HFF-Myc (cell line): ENCODE measurements around the gene TNFAIP2.

Experiments used
- DNase-seq: peaks from one replicate; pipeline ENCODE4 v3.0.0-alpha.2; 2011; ENCODE audit warnings: low read depth; ENCODE audit errors: extremely low read depth
- H3K4me3 ChIP-seq: replicated peaks from 2 replicates; pipeline ENCODE4 v1.5.1; 2011; ENCODE audit warnings: low read depth, mild to moderate bottlenecking, control low read depth, low read length
- TF ChIP-seq, protein P1 (sequence below): IDR thresholded peaks from 2 replicates; pipeline ENCODE4 v1.5.1; 2012; ENCODE audit warnings: mild to moderate bottlenecking, low read depth, low read length, control low read depth; ENCODE audit errors: missing control alignments

The TNFAIP2 gene

GRCh38 chr14:103095210-103095778 is 28.0 kb upstream of the TNFAIP2 start:
- DNase-seq, result no peak

DNA sequence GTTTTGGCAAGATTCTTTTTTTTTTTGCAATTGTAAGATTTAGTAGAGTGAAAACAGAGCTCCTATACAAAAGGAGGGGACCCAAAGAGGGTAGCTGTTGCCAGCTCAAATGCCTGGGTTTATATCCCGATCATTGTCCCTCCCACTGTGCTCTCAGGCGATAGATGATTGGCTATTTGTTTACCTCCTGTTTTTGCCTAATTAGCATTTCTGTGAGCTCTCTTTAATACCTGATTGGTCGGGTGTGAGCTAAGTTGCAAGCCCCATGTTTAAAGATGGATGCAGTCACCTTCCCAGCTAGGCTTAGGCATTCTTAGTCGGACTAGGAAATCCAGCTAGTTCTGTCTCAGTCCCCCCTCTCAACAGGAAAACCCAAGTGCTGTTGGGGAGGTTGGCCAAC is 26.9 kb upstream of the TNFAIP2 start:
- DNase-seq, result no peak
- TF ChIP-seq, protein P1, sequence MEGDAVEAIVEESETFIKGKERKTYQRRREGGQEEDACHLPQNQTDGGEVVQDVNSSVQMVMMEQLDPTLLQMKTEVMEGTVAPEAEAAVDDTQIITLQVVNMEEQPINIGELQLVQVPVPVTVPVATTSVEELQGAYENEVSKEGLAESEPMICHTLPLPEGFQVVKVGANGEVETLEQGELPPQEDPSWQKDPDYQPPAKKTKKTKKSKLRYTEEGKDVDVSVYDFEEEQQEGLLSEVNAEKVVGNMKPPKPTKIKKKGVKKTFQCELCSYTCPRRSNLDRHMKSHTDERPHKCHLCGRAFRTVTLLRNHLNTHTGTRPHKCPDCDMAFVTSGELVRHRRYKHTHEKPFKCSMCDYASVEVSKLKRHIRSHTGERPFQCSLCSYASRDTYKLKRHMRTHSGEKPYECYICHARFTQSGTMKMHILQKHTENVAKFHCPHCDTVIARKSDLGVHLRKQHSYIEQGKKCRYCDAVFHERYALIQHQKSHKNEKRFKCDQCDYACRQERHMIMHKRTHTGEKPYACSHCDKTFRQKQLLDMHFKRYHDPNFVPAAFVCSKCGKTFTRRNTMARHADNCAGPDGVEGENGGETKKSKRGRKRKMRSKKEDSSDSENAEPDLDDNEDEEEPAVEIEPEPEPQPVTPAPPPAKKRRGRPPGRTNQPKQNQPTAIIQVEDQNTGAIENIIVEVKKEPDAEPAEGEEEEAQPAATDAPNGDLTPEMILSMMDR, result no peak
- H3K4me3 ChIP-seq, result no peak overlapping the region

More at GRCh38 chr14:103095210-103095778, 28.0 kb upstream of the TNFAIP2 start:
- H3K4me3 ChIP-seq, result no peak overlapping the region
- TF ChIP-seq, protein P1, result no peak

- TF ChIP-seq, protein P1, result no peak
- DNase-seq, result no peak
Measured at GRCh38 chr14:103097244-103097993, 25.8 kb upstream of the TNFAIP2 start.

GRCh38 chr14:103097994-103098957 is 25.0 kb upstream of the TNFAIP2 start:
- no peak overlapping the region for H3K4me3 ChIP-seq
- TF ChIP-seq, protein P1, result no peak
- DNase-seq, result no peak

More at GRCh38 chr14:103097244-103097993, 25.8 kb upstream of the TNFAIP2 start:
- H3K4me3 ChIP-seq, result no peak overlapping the region

DNA sequence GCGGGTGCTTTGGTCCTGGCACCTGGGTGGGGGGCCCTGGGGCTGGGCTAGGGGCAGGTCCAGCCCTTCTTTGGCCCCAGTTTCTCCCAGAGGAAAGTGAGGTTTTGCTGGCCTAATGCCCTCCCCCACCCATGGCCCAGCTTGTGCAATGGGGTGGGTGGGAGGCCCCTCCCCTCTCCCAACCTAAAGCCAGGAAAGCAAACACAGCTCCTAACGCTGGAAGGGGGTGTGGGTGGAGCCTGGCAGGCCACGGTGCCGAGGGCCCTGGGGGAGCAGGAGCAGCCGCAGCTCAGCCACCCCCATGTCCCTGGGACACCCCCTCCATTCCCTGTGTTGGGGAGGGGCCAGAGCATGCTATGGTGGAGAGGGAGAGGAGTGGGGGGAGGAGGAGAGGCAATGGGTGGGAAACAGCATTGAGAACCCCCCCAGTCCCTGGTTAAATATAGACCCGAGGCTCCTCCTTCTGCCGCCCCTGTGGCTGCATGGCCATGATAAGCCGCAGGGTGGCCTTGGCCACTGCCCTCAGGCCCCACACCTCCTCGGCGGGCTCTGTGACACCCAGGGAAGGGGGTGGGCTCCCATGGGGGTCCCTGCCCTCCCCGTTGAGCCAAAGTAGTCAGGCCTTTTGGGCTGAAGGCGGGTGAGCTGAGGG is 24.1 kb upstream of the TNFAIP2 start:
- no peak overlapping the region for H3K4me3 ChIP-seq
- DNase-seq, result no peak

More for the DNA sequence above, 24.1 kb upstream of the TNFAIP2 start:
- TF ChIP-seq, protein P1, result no peak
